GM19193 (cell line): Measurements from ENCODE around the gene VPS35.

Source experiments
- POLR2A ChIP-seq: IDR thresholded peaks from 4 replicates; pipeline ENCODE4 v1.6.1; 2011; ENCODE audit not compliant: insufficient read depth, insufficient read length; ENCODE audit errors: extremely low read depth

The VPS35 gene

DNA sequence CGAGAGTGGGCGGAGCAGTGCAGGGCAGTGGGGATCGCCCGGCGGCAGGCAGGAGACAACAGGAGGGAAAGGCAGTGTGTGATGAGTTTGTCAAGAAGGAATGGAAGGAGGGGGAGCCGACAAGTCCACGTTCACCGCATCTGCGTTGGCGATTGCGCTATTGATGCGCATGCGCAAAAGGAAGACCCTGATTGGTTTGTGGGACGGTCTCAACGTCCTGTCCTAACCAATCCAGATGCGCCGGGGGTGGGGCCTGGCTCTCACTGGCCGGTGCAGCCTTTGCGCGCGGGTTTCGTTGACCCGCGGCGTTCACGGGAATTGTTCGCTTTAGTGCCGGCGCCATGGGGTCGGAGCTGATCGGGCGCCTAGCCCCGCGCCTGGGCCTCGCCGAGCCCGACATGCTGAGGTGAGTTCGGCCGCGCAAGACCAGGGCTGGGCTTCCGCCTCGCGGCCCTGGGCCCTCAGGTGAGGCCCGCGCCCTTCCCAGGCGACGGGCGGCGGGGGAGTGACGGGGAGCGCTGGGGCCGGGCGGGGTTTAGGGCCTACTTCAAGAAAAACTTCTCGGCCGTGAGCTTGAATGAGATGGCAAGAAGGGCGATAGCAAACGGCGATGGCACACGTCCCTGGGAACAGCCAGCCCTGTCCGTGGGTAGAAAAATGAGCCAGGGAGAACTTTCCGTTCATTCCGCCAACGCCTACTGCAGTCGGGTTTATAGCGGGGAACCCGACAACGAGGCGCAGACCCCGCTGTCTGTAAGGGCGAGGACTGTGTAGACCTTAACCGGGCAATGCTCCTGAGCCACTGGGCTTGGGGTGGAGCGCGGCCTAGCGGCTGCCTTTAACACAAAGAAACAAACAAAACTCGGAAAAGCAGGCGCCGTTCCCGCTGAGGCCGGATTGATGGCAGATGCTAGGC is 645 bp upstream of the VPS35 start, which contains the start of gene ORC6:
TSS of gene ORC6 (plus strand) at position 295 of the 916 bp plus-strand sequence. CDS start at position 342, 47 bp downstream.
- peak; percentile 81 for TF ChIP-seq POLR2A

DNA sequence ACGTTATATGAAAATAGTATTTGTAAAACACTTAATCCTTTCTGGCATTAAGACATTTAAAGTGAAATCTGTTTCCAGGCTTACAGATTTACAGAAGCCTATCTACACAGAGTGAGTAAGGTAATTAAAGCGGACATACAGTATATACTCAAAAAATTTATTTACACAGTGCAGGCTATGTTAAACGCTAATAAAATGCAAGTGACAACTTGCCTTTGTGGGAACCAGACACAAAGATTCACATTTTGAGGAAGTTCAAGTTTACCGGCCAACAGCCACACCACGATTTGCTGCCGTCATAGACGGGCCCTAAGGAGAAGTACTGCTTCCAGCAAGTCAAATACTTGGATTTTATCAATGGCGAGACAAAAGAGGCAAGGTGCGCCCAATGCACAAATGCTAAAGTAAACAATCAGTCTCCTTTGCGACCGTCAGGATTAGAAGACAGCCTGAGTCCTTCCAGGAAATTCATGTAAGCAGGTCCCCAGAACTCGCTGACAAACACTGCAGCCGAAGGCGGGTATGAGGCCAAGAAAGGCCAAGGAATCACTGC is 801 bp downstream of the VPS35 start:
- TF ChIP-seq POLR2A = no peak

DNA sequence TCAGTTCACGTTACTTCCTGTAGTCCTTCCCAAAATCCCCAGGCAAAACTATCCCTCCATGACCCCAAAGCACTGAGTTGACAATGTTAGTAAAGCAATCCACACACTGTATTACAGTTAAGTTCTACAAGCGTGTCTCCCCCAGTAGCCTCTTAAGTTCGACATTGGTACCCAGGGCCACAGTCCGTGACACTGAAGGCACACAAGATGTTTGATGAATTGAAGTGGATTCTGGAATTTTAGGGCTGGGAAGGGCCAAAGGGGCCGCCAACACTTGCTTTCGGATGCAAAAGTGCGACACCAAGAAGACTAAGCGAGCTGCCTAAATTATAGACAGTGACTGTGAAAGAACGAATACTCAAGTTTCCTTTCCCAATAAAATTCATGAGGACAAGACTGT is 1.5 kb downstream of the VPS35 start:
- TF ChIP-seq POLR2A = no peak

DNA sequence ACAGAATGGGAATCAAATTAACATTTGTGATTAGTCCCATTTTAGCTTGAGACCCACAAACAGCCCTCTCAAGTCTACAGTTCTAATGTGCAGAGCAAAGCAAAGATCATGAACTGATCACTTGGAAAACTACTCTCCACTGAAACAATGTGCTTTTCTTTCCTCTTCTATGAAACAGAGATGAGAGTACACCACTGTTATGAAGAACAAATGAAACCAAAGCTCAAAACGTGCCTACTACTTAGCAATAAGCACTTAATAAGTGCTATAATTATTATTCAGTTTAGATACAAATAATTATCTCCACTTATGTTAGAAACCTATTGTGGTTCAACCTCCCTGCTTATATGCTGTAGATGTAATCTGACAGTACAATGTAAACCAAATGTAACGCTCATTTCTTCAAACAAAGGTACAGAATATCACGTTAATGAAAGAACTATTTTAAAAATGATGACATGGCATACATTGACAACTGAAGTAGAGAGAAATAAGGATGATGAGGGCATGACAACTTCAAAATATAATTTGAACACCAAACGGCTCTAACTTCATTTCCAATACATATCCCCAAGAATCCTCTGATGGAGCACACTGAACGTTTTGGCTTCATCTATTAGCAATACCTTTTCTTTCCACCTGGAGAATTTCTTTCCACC is 2.0 kb downstream of the VPS35 start:
- no peak for TF ChIP-seq POLR2A

DNA sequence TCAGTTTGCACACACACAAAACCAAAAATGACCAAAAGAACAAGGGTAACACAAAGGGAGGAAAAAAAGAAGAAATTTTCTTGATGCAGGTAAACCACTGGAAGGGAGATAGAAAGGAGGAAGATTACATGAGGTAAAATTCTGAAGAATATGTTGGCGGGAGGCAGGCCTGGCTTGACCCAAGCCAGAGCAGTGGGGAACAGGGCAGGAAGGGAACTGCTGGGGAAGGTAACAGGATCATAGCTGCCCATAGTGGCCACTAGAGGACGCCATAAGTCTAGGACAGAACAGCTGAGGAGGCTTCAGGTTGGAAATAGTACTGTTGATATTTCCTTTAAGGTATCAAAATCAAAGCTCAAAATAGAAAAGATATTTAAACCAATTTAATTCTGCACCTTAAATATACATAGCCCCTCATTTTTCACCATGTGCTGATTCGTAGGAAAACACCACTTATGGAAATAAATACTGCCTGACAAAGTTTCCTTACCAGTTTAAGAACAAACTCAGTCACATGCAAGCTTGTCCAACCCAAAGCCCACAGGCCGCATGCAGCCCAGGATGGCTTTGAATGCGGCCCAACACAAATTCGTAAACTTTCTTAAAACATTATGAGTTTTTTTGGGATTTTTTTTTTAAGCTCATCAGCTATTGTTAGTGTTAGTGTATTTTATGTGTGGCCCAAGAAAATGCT is 15.5 kb downstream of the VPS35 start:
- no peak for TF ChIP-seq POLR2A

DNA sequence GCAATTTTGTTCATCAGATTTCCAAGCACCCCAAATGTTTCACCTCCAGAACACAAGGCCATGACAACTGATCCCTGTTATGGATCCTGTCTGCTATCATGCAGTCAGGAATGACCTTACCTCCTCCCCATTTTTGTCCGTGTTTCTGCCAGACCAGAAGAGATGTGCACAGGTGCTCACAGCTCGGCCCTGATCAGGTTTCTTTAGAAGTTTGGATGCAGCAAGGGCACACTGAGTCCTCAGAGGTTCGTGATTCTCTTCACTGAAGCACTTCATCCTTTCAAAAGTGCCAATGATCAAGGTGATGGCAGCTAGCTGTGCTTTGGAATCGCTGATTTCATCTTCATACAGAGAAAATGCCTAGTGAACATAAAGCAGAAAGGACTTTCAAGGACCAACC is 26.9 kb downstream of the VPS35 start:
- no peak for TF ChIP-seq POLR2A

DNA sequence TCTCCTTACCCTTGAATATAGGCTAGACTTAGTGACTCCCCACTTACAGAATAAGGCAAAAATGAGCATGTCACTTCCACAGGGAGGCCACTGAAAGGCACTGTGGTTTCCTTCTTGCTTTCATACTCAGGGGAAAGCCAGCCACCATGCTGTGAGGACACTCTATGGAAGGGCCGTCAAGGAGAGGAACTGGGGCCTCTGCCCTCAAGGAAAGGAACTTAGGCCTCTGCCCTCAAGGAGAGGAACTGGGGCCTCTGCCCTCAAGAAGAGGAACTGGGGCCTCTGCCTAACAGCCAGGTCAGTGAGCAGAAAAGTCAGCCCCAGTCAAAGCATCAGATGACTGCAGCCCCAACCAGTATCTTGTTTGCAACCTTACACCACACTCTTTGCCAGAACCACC is 30.1 kb downstream of the VPS35 start:
- TF ChIP-seq POLR2A = no peak

DNA sequence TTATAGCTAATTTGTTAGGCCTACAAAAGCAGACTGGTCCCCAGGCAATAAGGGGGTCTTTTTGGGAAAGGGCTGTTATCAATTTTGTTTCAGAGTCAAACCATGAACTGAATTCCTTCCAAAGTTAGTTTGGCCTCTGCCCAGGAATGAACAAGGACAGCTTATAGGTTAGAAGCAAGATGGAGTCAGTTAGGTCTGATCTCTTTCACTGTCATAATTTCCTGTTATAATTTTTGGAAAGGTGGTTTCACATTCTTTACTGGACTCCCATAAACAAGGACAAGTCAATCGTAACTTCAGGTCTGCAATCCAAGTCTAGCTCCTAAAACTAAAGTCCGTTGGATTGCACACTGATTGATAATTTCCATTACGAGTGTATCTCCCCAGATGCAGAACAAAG is 37.7 kb downstream of the VPS35 start:
- no peak for TF ChIP-seq POLR2A

DNA sequence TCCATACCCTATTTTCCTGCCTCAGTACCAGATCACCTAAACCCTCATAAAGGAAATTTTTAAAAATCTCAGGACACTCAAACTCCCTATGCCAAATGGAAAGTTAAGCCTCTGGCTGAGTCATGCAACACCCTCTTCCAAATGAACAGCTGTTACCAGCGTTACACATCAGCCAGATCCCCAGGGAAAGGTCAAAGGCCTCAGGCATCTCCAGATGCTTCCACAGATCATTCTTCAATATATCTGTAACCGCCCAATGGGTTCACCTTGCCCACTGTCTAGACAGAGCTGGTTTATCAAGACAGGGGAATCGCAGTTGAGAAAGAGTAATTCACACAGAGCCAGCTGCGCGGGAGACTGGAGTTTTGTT is 38.7 kb downstream of the VPS35 start:
- TF ChIP-seq POLR2A = no peak

DNA sequence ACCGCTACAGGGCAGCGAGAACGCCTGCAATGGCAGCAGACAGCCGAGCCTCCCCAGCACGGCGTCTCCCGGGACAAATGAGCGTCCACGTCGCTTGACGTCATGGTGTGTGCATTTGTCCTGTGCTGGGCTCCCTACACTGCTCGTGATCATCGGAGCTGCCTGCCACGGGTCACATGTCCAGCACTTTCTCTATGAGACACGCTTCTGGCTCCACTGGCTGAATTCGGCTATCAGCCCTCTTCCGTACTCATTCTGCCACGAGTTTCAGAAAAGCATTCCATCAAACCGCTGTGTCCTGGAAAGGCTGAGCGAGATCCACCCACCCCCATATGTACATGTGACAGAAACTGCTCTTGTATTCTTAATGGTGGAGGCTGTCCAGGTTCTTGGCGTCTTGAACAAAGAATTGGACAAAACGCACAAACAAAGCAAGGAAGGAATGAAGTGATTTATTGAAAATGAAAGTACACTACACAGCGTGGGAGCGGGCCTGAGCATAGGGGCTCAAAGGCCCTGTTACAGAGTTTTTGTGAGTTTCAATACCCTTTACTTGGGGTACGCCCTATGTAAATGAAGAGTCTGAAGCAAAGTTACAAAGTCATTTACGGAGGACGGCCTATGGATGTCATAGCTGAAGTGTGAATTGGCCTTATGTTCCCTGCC is 39.3 kb downstream of the VPS35 start:
- no peak for TF ChIP-seq POLR2A

DNA sequence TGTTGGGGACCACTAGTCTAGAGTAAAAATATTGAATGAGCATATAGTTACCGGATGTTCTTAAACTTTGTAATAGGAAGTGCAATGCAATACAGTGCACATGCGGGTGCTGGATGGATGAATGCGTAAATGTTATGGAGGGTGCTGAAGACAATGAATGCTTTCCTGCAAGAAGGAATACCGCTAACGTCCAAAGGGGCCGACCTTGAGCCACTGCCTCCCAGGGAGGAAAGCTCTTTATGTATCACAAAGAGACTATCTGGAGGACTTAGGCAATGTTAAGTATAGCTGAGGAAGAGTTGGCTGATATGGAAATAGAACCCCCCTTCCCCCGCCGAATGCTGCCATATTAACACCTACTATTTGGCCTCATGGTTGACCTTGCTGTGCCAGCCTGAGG is 40.3 kb downstream of the VPS35 start:
- no peak for TF ChIP-seq POLR2A

DNA sequence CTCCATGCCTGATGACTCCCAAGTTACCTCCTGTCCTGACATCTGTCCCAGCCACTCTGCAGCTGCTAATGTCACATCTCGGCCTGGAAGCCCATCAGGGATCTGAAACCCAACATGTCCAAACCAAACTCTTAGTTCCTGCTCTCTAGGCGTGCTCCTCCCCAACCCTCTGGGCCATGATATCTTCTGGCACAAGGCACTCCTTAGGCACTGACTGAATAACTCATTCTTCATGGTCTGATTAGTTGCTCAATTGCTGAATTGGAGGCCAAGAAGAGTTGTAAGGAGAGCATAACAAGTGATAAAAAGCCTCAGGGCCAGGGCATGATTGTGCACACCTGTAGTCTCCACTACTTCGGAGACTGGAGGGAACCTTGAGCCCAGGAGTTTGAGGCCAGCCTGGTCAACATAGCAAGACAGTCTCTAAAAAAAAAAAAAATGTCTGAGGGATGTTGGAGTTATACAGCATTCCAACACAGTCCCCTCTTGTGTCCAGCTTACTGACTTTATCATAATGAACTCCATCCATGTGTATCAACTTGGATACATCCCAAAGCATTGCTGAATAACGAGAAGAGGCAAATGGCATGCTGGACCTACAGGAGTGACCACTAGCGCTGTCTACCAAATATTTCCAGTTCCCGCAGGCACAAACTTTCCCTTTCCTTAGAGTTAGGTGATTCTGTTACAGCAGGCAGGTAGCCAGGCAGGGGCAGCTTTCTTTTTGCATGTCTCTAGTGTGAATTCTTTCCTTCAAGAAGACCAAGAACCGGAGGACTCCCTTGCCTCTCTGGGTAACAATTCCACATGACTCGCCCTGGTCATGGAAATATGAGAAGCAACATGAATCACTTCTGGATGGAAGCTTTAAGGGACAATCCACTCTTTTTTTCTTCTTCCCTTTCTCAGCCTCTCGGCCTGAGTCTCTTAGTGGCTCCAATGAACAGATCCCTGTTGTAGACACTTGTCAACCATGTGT is 49.7 kb downstream of the VPS35 start:
- no peak for TF ChIP-seq POLR2A
